Bronchial epithelial cell (primary cell): ENCODE results near the gene ENDOV. TPM values are rescaled to one million over a fixed set of nuclear protein-coding genes. Genes with fewer than 3 reads are reported as not detected.

Source experiments
- DNase-seq: peaks from one replicate; pipeline ENCODE4 v3.0.0-alpha.2; 2010; ENCODE audit warnings: low read depth
- FAIRE-seq: peaks from 2 replicates; lab custom pipeline; 2011; peaks lifted over from hg19 to GRCh38; lab: Jason Lieb, UNC
- H3K27me3 ChIP-seq: 2 replicates; pipeline ENCODE4 v1.5.1; 2011; ENCODE audit warnings: low read length; ENCODE audit not compliant: control insufficient read depth, insufficient read depth
- H3K36me3 ChIP-seq: 2 replicates; pipeline ENCODE4 v1.5.1; 2011; ENCODE audit warnings: low read length; ENCODE audit not compliant: control insufficient read depth, insufficient read depth
- H3K4me3 ChIP-seq: 2 replicates; pipeline ENCODE4 v1.5.1; 2011; ENCODE audit warnings: mild to moderate bottlenecking, low read depth, low read length, control low read depth
- total RNA-seq: library from RNA; depleted of rRNA; stranded (reverse); fragments of >200 nt; gene quantifications from 2 replicates; pipeline ENCODE4 v1.2.1, GENCODE V29; 2014
- TF ChIP-seq, protein P1 (sequence below): IDR thresholded peaks from 2 replicates; pipeline ENCODE4 v1.5.1; 2011; ENCODE audit warnings: mild to moderate bottlenecking, moderate library complexity, low read length, control low read depth, inconsistent platforms; ENCODE audit not compliant: insufficient read depth, severe bottlenecking

The ENDOV gene
- total RNA-seq, 1 donor from 2014 or later = 19.5 TPM

DNA sequence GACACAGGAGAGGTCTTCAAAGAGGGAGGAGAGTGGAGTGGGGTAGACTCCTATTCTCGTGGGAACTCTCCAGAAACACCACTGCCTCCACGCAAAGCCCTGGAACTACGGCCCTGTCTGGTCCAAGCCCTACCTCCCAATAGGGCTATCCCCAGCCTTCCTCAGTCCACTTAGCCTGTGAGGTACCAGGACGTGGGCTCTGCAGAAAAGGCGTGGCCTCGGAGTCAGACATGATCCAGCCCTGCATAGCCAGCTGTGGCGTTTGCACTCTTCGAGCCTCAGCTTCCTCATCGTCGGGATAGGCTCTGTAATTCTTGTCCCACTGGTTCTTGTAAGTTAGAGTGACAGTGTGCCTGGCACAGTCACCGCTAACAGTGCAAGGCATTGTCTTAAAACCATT is 13.8 kb downstream of the ENDOV start:
- peaks cover 1% of the 10 kb centered on the region for H3K27me3 ChIP-seq
- no peak for FAIRE-seq
- no peak for DNase-seq
- TF ChIP-seq, protein P1, sequence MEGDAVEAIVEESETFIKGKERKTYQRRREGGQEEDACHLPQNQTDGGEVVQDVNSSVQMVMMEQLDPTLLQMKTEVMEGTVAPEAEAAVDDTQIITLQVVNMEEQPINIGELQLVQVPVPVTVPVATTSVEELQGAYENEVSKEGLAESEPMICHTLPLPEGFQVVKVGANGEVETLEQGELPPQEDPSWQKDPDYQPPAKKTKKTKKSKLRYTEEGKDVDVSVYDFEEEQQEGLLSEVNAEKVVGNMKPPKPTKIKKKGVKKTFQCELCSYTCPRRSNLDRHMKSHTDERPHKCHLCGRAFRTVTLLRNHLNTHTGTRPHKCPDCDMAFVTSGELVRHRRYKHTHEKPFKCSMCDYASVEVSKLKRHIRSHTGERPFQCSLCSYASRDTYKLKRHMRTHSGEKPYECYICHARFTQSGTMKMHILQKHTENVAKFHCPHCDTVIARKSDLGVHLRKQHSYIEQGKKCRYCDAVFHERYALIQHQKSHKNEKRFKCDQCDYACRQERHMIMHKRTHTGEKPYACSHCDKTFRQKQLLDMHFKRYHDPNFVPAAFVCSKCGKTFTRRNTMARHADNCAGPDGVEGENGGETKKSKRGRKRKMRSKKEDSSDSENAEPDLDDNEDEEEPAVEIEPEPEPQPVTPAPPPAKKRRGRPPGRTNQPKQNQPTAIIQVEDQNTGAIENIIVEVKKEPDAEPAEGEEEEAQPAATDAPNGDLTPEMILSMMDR = no peak
- H3K36me3 ChIP-seq = no peaks in the 10 kb centered on the region
- H3K4me3 ChIP-seq = no peak overlapping the region

DNA sequence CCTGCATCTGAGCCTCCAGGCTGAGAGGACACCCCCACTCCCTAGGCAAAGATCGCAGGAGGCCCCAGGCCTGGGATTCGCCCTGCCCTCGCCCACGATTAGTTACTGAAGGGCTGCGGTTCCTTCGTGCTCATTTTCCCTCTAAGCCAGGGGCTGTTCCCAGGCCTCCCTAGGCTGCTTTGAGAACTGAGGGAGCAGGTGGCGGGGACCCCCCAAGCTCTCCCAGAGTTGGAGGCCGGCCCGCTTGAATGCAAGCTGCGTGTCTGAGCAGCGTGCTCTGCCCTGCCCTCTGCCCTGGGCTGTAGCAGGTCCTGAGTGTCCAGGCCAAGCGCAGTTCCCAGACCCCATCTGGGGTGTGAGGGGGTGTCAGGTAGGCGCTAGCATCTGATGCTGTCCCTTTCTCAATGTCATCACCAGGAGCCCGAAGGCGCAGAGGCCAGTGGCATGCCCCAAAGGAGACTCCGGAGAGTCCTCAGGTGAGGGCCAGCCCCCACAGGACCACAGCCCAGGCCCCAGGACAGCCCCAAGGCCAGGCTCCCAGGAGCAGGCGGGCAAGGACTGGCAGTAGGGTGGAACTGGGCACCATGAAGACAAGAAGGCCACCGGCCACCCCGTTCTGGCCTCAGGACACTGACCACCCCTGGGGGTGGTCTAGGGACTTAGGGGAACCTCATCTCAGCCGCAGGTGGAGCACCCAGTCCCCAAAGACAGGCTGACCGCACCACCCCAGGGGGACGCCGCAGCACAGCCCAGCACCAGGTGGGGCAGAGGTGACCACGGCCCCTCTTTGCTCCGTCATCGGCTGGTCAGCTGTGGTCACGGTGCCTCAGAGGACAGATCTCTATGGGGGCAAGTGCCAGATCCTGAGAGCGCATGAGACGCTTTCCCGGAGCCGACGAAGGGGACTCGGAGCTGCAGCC is 14.6 kb downstream of the ENDOV start:
- Histone ChIP-seq H3K36me3 (no peaks in the 10 kb centered on the region), H3K4me3 (no peak overlapping the region), H3K27me3 (peaks cover 1% of the 10 kb centered on the region)
- FAIRE-seq = no peak
- no peak for DNase-seq
- TF ChIP-seq, protein P1 = no peak

DNA sequence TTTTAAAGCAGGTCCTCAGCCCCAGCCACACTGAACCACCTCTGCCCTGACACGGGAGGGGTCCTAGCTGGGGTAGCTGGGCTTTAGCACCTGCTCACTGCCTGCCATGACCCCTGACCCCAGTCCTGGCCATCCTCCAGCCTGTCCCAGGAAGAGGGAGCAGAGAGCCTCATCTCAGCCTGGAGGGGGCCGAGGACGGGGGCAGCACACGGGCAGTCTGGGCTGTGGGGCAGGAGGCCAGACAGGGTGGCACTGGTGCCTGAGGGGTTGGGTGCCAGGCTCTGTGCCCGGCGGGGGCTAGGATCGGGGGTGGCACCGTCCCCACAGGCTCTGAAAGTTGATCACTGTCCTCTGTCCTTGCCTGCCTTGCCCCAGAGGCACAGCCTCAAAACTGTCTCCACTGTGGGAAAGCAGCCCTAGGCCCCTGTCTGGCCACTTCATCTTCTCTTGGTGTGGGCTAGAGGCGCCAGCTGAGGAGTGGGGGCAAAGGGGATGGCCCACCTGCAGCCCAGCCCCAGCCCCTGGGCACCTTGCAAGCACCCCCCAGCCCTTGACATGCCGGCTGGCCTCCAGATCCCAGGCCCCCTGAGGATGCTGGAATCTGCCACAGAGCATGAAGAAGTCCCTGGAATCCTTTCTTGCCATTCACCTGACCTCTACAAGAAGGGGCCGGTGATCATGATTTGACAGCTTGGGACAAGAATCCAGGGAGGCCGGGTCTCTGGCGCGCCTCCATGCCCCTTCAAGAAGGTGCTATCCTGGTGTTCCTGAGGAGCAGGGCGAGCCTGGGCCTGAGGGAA is 15.7 kb downstream of the ENDOV start:
- DNase-seq = peak; percentile 16
- TF ChIP-seq, protein P1 = no peak
- Histone ChIP-seq H3K4me3 (no peak overlapping the region), H3K36me3 (no peaks in the 10 kb centered on the region), H3K27me3 (peaks cover 1% of the 10 kb centered on the region)
- no peak for FAIRE-seq

DNA sequence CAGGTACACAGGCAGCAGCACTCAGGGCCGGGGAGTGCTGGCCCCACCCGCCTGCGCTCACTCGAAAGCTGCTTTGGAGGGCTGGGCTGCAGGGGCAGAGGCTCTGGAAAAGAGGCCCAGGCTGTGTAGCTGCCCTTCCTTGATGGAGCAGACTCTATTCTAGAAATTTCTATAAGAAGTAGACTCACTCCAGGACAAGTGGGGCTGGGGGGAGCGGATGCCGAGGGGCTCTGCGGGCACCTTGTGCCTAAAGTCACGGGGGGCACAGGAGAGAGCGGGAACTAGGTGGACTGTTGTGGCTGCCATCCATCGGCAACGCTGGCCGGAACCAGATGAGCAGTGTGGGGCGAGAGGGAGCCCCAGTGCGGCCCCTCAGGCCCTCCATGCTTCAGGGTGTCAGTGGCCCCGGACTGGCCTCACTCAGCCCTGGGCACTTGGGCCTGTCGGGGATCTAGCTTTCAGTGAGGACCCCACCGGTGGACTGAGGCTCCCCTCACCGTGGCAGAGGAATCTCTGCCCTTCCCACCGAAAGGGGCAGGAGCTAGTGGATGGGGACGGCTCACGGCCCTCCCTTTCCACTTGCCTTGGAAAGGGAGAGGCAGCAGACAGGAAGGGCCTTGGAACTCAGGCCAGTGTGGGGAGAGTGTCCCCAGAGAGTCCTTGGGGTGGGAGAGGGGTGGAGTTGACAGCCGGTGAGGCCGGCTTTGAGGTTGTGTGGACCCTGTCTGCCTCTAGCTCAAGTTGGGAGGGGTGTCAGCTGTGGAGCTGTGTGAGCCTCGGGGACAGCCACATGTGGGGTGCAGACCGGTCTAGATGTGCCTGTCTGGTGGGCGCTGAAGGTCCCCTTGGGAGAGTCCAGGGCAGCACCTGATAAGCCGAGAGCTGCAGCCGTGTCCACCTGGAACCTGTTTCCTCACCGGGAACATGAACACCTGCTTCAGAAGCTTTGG is 16.6 kb downstream of the ENDOV start:
- TF ChIP-seq, protein P1 = no peak
- no peaks in the 10 kb centered on the region for H3K27me3 ChIP-seq
- no peaks in the 10 kb centered on the region for H3K36me3 ChIP-seq
- H3K4me3 ChIP-seq = no peak overlapping the region
- DNase-seq = no peak
- FAIRE-seq = no peak

DNA sequence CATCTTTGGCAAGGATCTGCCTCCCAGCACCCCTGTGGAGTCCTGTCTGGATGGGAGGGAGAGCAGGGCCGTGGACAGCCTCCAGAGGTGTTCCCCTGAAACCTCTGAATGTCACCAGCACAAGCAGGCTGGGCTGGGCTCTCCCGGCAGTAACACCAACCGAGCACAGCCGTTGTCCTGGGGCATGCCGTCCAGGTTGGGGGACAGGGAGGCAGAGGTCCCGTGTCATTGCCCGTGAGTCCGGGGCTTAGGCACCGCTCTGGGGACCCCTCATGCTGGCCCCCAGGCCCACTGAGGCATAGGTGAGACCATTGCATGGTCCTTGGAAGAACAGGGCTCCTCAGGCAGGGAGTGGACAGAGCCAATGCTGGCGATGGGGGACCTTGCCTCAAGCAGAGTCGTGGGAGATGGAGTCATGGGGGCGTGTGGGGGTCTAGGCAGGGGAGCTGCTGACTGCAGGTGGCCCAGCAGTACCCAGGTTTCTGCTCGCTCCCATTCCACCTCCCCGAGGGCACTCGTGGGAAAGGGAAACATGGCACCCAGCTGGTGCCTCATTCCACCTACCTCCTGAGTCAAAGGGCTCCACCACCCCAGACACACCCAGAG is 17.5 kb downstream of the ENDOV start:
- FAIRE-seq (no peak), DNase-seq (no peak)
- no peak overlapping the region for H3K4me3 ChIP-seq
- TF ChIP-seq, protein P1 = no peak
- no peaks in the 10 kb centered on the region for H3K36me3 ChIP-seq
- H3K27me3 ChIP-seq = no peaks in the 10 kb centered on the region
